Prostate gland (tissue), 2 donors: Measurements from ENCODE around the gene CACNA1E.

ENCODE experiments used
- CTCF ChIP-seq, 4 experiments: fragments of 200-600 bp in 2 of 4; fragments of 450-650 bp in 2 of 4; sonication (generic) in 2 of 4; IDR thresholded peaks; 1 replicate in 3 of 4; 2 replicates in 1 of 4; pipeline ENCODE4 v1.5.1; 2016 to 2019; ENCODE audit warnings: antibody characterized with exemption in 4 of 4, mild to moderate bottlenecking in 2 of 4, moderate library complexity in 2 of 4
- POLR2A ChIP-seq: fragments of 450-650 bp; IDR thresholded peaks from one replicate; pipeline ENCODE4 v1.6.1; 2016; ENCODE audit warnings: antibody characterized with exemption, mild to moderate bottlenecking
- POLR2AphosphoS5 ChIP-seq: sonication (generic); formaldehyde crosslinking; IDR thresholded peaks from one replicate; pipeline ENCODE4 v1.6.1; 2017; ENCODE audit warnings: antibody characterized with exemption

- TF ChIP-seq CTCF (IDR thresholded peaks at IDR 0.05) (no peak), POLR2A (no peak), POLR2AphosphoS5 (no peak)
These were observed 75.1 kb downstream of the CACNA1E start for GRCh38 chr1:181558416-181558815.
